Measurements from ENCODE around the gene RPH3AL. TPM values are rescaled to one million over a fixed set of nuclear protein-coding genes. Genes with fewer than 3 reads are reported as not detected.

RPH3AL gene
- total and polyA plus RNA-seq, 2 of the 8 experiments (the other 6 are each of a cell fraction or from before 2014, with no cell fraction given): 5.6 to 5.8 TPM

- Histone ChIP-seq H3K27ac (ENCODE audit: low read depth, low read length) (no peak overlapping the region), H3K9ac (replicated peaks in 1 of 4; ENCODE audit: extremely low read depth in 1 of 4, low read depth in 3 of 4, low read length in 3 of 4) (no peak overlapping the region), H4K91ac (replicated peaks; ENCODE audit: insufficient read length, low read length) (no peak overlapping the region), H3K27me3 (replicated peaks in 1 of 4; ENCODE audit: control insufficient read depth in 3 of 4, extremely low read depth in 1 of 4, insufficient read depth in 3 of 4, low read length in 3 of 4) (no peaks in the 10 kb centered on the region), H2AK5ac (ENCODE audit: low read depth, low read length) (no peak overlapping the region), H3K79me2 (ENCODE audit: control insufficient read depth in 1 of 2, insufficient read depth in 2 of 2, low read length in 2 of 2) (no peaks in the 10 kb centered on the region), H4K5ac (ENCODE audit: insufficient read length, low read depth, low read length) (no peak overlapping the region), H3K23ac (ENCODE audit: insufficient read length) (no peak overlapping the region), H3K4ac (replicated peaks; ENCODE audit: insufficient read length, low read depth, low read length) (no peak overlapping the region), H4K20me1 (replicated peaks in 1 of 2; ENCODE audit: control insufficient read depth in 1 of 2, insufficient read depth in 2 of 2, low read length in 2 of 2) (no peaks in the 10 kb centered on the region), H3K79me1 (ENCODE audit: low read depth, low read length) (no peaks in the 10 kb centered on the region), H2BK120ac (replicated peaks; ENCODE audit: low read depth, low read length) (no peak overlapping the region), H2BK5ac (ENCODE audit: low read depth, low read length) (no peak overlapping the region), H3K23me2 (ENCODE audit: low read depth, low read length) (no peaks in the 10 kb centered on the region), H2BK15ac (ENCODE audit: low read length) (no peak overlapping the region), H2BK12ac (ENCODE audit: low read depth, low read length) (no peak overlapping the region), H4K8ac (ENCODE audit: extremely low read depth, insufficient read depth, low read length) (no peak overlapping the region), H3K56ac (replicated peaks; ENCODE audit: insufficient read length, low read depth, low read length) (no peak overlapping the region), H3K4me3 (ENCODE audit: extremely low read depth in 1 of 4, insufficient read depth in 2 of 4, low read depth in 3 of 4, low read length in 4 of 4) (no peak overlapping the region), H3K4me2 (ENCODE audit: insufficient read depth in 1 of 2, low read depth in 2 of 2, low read length in 2 of 2) (no peak overlapping the region), H3K4me1 (replicated peaks in 1 of 4; ENCODE audit: control insufficient read depth in 3 of 4, insufficient read depth in 4 of 4, low read length in 3 of 4) (0 out of 7 replicates have a peak, but pooled peaks cover 0 to 2% (median 0%) of the 10 kb centered on the region in 4 experiments), H3K14ac (ENCODE audit: insufficient read length) (no peak overlapping the region), H3K9me3 (ENCODE audit: insufficient read depth in 2 of 2, low read depth in 1 of 2, low read length in 1 of 2) (no peaks in the 10 kb centered on the region), H2AFZ (ENCODE audit: low read length) (no peak overlapping the region), H2BK20ac (ENCODE audit: low read length) (no peak overlapping the region), H3K36me3 (ENCODE audit: control insufficient read depth in 2 of 4, insufficient read depth in 4 of 4, low read length in 3 of 4) (no peaks in the 10 kb centered on the region), H3K18ac (ENCODE audit: extremely low read depth, low read length) (no peak overlapping the region)
- FAIRE-seq (no peak), DNase-seq (ENCODE audit: low read depth in 1 of 2, low spot score in 2 of 2) (no peak)
- POLR2A ChIA-PET (ENCODE audit: partially characterized antibody): interaction anchor here (0.6 kb wide), 1 partner anchor 19 kb away, joined by 4 read pairs; no protein-coding TSS in a partner anchor
- TF ChIP-seq MAFK (IDR thresholded peaks at IDR 0.05; ENCODE audit: low read depth, low read length): no peak
- CTCF ChIA-PET (ENCODE audit: partially characterized antibody): interaction anchor here (1.7 to 2.1 kb wide), 2 partner anchors 19 to 31 kb away, joined by 4 to 6 read pairs; no protein-coding TSS in a partner anchor
- 93% methylated on average over 4 of the region's 4 CpGs; no CpG with 5 or more reads in 1 of the 2 experiments for WGBS, 2 experiments (ENCODE audit: extremely low coverage in 1 of 2, insufficient coverage in 1 of 2, insufficient read length in 1 of 2, insufficient replicate concordance in 2 of 2, low coverage in 1 of 2, low lambda C conversion rate in 2 of 2, missing lambda C conversion rate in 1 of 2)
Measured at GRCh38 chr17:279331-279730, 73.3 kb downstream of the RPH3AL start.

All from H1 (cell line).